ENCODE results near the gene YRDC.

YRDC gene

GRCh38 chr1:37845786-37846185 is 37.8 kb upstream of the YRDC start:
- Histone ChIP-seq H2BK15ac (ENCODE audit: low read depth, poor library complexity, severe bottlenecking) (no peak overlapping the region), H3K36me3 (ENCODE audit: control insufficient read depth in 1 of 2, insufficient read depth in 2 of 2, low read depth in 1 of 2, low read length in 2 of 2) (peaks cover 13 to 70% of the 10 kb centered on the region in 2 experiments), H2BK5ac (ENCODE audit: low read depth, low read length, poor library complexity, severe bottlenecking) (no peak overlapping the region), H4K91ac (ENCODE audit: low read length) (no peak overlapping the region), H3K14ac (ENCODE audit: low read length in 2 of 2) (no peak overlapping the region), H3K79me1 (replicated peaks; ENCODE audit: low read length, poor library complexity, severe bottlenecking) (peaks cover 25% of the 10 kb centered on the region), H2BK120ac (ENCODE audit: low read depth, low read length) (no peak overlapping the region), H3K9ac (ENCODE audit: low read length) (no peak overlapping the region), H3K4me1 (ENCODE audit: control insufficient read depth, insufficient read depth, low read depth, low read length) (peaks cover 9% of the 10 kb centered on the region), H3K4me2 (ENCODE audit: low read length, poor library complexity, severe bottlenecking) (no peak overlapping the region), H3K27me3 (ENCODE audit: control insufficient read depth in 1 of 2, insufficient read depth in 1 of 2, low read length in 2 of 2) (no peaks in the 10 kb centered on the region), H3K4ac (ENCODE audit: low read depth in 1 of 2, low read length in 2 of 2) (no peak overlapping the region), H4K8ac (ENCODE audit: low read length) (no peak overlapping the region), H3K27ac (ENCODE audit: low read length, poor library complexity, severe bottlenecking) (no peak overlapping the region), H3K18ac (ENCODE audit: low read depth in 1 of 2, low read length in 2 of 2) (no peak overlapping the region), H3K9me3 (ENCODE audit: control insufficient read depth, low read length) (no peaks in the 10 kb centered on the region), H2AFZ (ENCODE audit: low read depth, low read length) (no peak overlapping the region), H2AK5ac (ENCODE audit: low read length, severe bottlenecking) (peak overlapping the region; percentile 50), H3K4me3 (ENCODE audit: insufficient read depth in 1 of 2, low read depth in 1 of 2, low read length in 2 of 2) (no peak overlapping the region), H3K23ac (ENCODE audit: low read length in 2 of 2) (no peak overlapping the region), H2BK12ac (ENCODE audit: low read length in 2 of 2) (no peak overlapping the region)
- WGBS, result 100% methylated on average over 1 of the region's 3 CpGs
- no peak for DNase-seq

GRCh38 chr1:37845049-37845646 is 37.1 kb upstream of the YRDC start:
- no peak overlapping the region for H3K4me3 ChIP-seq (ENCODE audit: insufficient read depth in 1 of 2, low read depth in 1 of 2, low read length in 2 of 2)
- H2BK12ac ChIP-seq (ENCODE audit: low read length in 2 of 2), result no peak overlapping the region
- H2AFZ ChIP-seq (ENCODE audit: low read depth, low read length), result no peak overlapping the region
- peak overlapping the region; percentile 50 for H2AK5ac ChIP-seq (ENCODE audit: low read length, severe bottlenecking)
- H3K4me1 ChIP-seq (ENCODE audit: control insufficient read depth, insufficient read depth, low read depth, low read length), result peaks cover 11% of the 10 kb centered on the region
- H3K23ac ChIP-seq (ENCODE audit: low read length in 2 of 2), result no peak overlapping the region
- no peak for DNase-seq
- no peaks in the 10 kb centered on the region for H3K9me3 ChIP-seq (ENCODE audit: control insufficient read depth, low read length)
- H3K14ac ChIP-seq (ENCODE audit: low read length in 2 of 2), result no peak overlapping the region
- H3K18ac ChIP-seq (ENCODE audit: low read depth in 1 of 2, low read length in 2 of 2), result no peak overlapping the region
- no peak overlapping the region for H3K4ac ChIP-seq (ENCODE audit: low read depth in 1 of 2, low read length in 2 of 2)
- peak overlapping the region; percentile 60 for H3K27ac ChIP-seq (ENCODE audit: low read length, poor library complexity, severe bottlenecking)
- no peak overlapping the region for H2BK120ac ChIP-seq (ENCODE audit: low read depth, low read length)
- peaks cover 27% of the 10 kb centered on the region for H3K79me1 ChIP-seq (replicated peaks; ENCODE audit: low read length, poor library complexity, severe bottlenecking)
- H3K27me3 ChIP-seq (ENCODE audit: control insufficient read depth in 1 of 2, insufficient read depth in 1 of 2, low read length in 2 of 2), result no peaks in the 10 kb centered on the region
- WGBS, result 98% methylated on average over 5 of the region's 5 CpGs
- no peak overlapping the region for H4K8ac ChIP-seq (ENCODE audit: low read length)
- H4K91ac ChIP-seq (ENCODE audit: low read length), result no peak overlapping the region
- H3K4me2 ChIP-seq (ENCODE audit: low read length, poor library complexity, severe bottlenecking), result no peak overlapping the region
- no peak overlapping the region for H3K9ac ChIP-seq (ENCODE audit: low read length)
- H2BK15ac ChIP-seq (ENCODE audit: low read depth, poor library complexity, severe bottlenecking), result no peak overlapping the region
- H3K36me3 ChIP-seq (ENCODE audit: control insufficient read depth in 1 of 2, insufficient read depth in 2 of 2, low read depth in 1 of 2, low read length in 2 of 2), result peaks cover 15 to 77% of the 10 kb centered on the region in 2 experiments
- no peak overlapping the region for H2BK5ac ChIP-seq (ENCODE audit: low read depth, low read length, poor library complexity, severe bottlenecking)

- H3K14ac ChIP-seq (ENCODE audit: low read length in 2 of 2), result no peak overlapping the region
These were observed 36.5 kb upstream of the YRDC start for GRCh38 chr1:37844536-37844935.

GRCh38 chr1:37841652-37842051 is 33.6 kb upstream of the YRDC start:
- H2BK12ac ChIP-seq (ENCODE audit: low read length in 2 of 2), result no peak overlapping the region
- no peak overlapping the region for H3K18ac ChIP-seq (ENCODE audit: low read depth in 1 of 2, low read length in 2 of 2)
- H3K14ac ChIP-seq (ENCODE audit: low read length in 2 of 2), result no peak overlapping the region
- H3K9me3 ChIP-seq (ENCODE audit: control insufficient read depth, low read length), result no peaks in the 10 kb centered on the region
- H3K79me1 ChIP-seq (replicated peaks; ENCODE audit: low read length, poor library complexity, severe bottlenecking), result peaks cover 28% of the 10 kb centered on the region
- peaks cover 24 to 83% of the 10 kb centered on the region in 2 experiments for H3K36me3 ChIP-seq (ENCODE audit: control insufficient read depth in 1 of 2, insufficient read depth in 2 of 2, low read depth in 1 of 2, low read length in 2 of 2)
- H3K27me3 ChIP-seq (ENCODE audit: control insufficient read depth in 1 of 2, insufficient read depth in 1 of 2, low read length in 2 of 2), result no peaks in the 10 kb centered on the region
- H3K9ac ChIP-seq (ENCODE audit: low read length), result no peak overlapping the region
- H2AFZ ChIP-seq (ENCODE audit: low read depth, low read length), result no peak overlapping the region
- H3K27ac ChIP-seq (ENCODE audit: low read length, poor library complexity, severe bottlenecking), result no peak overlapping the region
- no peak overlapping the region for H3K4ac ChIP-seq (ENCODE audit: low read depth in 1 of 2, low read length in 2 of 2)
- H2BK120ac ChIP-seq (ENCODE audit: low read depth, low read length), result no peak overlapping the region
- H3K4me1 ChIP-seq (ENCODE audit: control insufficient read depth, insufficient read depth, low read depth, low read length), result peaks cover 13% of the 10 kb centered on the region
- H2BK5ac ChIP-seq (ENCODE audit: low read depth, low read length, poor library complexity, severe bottlenecking), result no peak overlapping the region
- 100% methylated on average over 2 of the region's 3 CpGs for WGBS
- H3K23ac ChIP-seq (ENCODE audit: low read length in 2 of 2), result no peak overlapping the region
- H2AK5ac ChIP-seq (ENCODE audit: low read length, severe bottlenecking), result no peak overlapping the region
- DNase-seq, result no peak
- no peak overlapping the region for H3K4me2 ChIP-seq (ENCODE audit: low read length, poor library complexity, severe bottlenecking)
- H4K8ac ChIP-seq (ENCODE audit: low read length), result no peak overlapping the region
- no peak overlapping the region for H3K4me3 ChIP-seq (ENCODE audit: insufficient read depth in 1 of 2, low read depth in 1 of 2, low read length in 2 of 2)
- no peak overlapping the region for H2BK15ac ChIP-seq (ENCODE audit: low read depth, poor library complexity, severe bottlenecking)
- H4K91ac ChIP-seq (ENCODE audit: low read length), result no peak overlapping the region

More at GRCh38 chr1:37844536-37844935, 36.5 kb upstream of the YRDC start:
- Histone ChIP-seq H4K91ac (ENCODE audit: low read length) (no peak overlapping the region), H2BK12ac (ENCODE audit: low read length in 2 of 2) (no peak overlapping the region), H3K27ac (ENCODE audit: low read length, poor library complexity, severe bottlenecking) (peak overlapping the region; percentile 72), H3K36me3 (ENCODE audit: control insufficient read depth in 1 of 2, insufficient read depth in 2 of 2, low read depth in 1 of 2, low read length in 2 of 2) (peaks cover 17 to 82% of the 10 kb centered on the region in 2 experiments), H3K4me3 (ENCODE audit: insufficient read depth in 1 of 2, low read depth in 1 of 2, low read length in 2 of 2) (no peak overlapping the region), H2AFZ (ENCODE audit: low read depth, low read length) (no peak overlapping the region), H4K8ac (ENCODE audit: low read length) (no peak overlapping the region), H3K23ac (ENCODE audit: low read length in 2 of 2) (no peak overlapping the region), H3K79me1 (replicated peaks; ENCODE audit: low read length, poor library complexity, severe bottlenecking) (peaks cover 30% of the 10 kb centered on the region), H2BK5ac (ENCODE audit: low read depth, low read length, poor library complexity, severe bottlenecking) (no peak overlapping the region), H2AK5ac (ENCODE audit: low read length, severe bottlenecking) (no peak overlapping the region), H3K4me2 (ENCODE audit: low read length, poor library complexity, severe bottlenecking) (peak overlapping the region; percentile 6), H2BK15ac (ENCODE audit: low read depth, poor library complexity, severe bottlenecking) (no peak overlapping the region), H3K4me1 (ENCODE audit: control insufficient read depth, insufficient read depth, low read depth, low read length) (peaks cover 11% of the 10 kb centered on the region), H3K27me3 (ENCODE audit: control insufficient read depth in 1 of 2, insufficient read depth in 1 of 2, low read length in 2 of 2) (no peaks in the 10 kb centered on the region), H3K9me3 (ENCODE audit: control insufficient read depth, low read length) (no peaks in the 10 kb centered on the region), H3K18ac (ENCODE audit: low read depth in 1 of 2, low read length in 2 of 2) (no peak overlapping the region), H2BK120ac (ENCODE audit: low read depth, low read length) (no peak overlapping the region), H3K9ac (ENCODE audit: low read length) (no peak overlapping the region), H3K4ac (ENCODE audit: low read depth in 1 of 2, low read length in 2 of 2) (no peak overlapping the region)
- DNase-seq, result no peak
